BLaER1 (cell line): ENCODE results near the gene SLC17A5.

ENCODE experiments used
- H3K27ac ChIP-seq: shearing (Covaris generic); formaldehyde crosslinking; 2 replicates; pipeline ENCODE4 v1.8.1; 2022
- H3K27me3 ChIP-seq: shearing (Covaris generic); formaldehyde crosslinking; 2 replicates; pipeline ENCODE4 v1.8.1; 2022
- H3K36me3 ChIP-seq: shearing (Covaris generic); formaldehyde crosslinking; 2 replicates; pipeline ENCODE4 v1.8.1; 2022
- H3K4me1 ChIP-seq: shearing (Covaris generic); formaldehyde crosslinking; 2 replicates; pipeline ENCODE4 v1.8.1; 2022
- H3K4me2 ChIP-seq: shearing (Covaris generic); formaldehyde crosslinking; 2 replicates; pipeline ENCODE4 v1.8.1; 2022
- H3K4me3 ChIP-seq: shearing (Covaris generic); formaldehyde crosslinking; 2 replicates; pipeline ENCODE4 v1.8.1; 2022
- H3K9ac ChIP-seq: shearing (Covaris generic); formaldehyde crosslinking; 2 replicates; pipeline ENCODE4 v1.8.1; 2022
- H3K9me3 ChIP-seq: shearing (Covaris generic); formaldehyde crosslinking; 2 replicates; pipeline ENCODE4 v1.8.1; 2022
- H4K20me1 ChIP-seq: shearing (Covaris generic); formaldehyde crosslinking; 2 replicates; pipeline ENCODE4 v1.8.1; 2022
- Cebpa-rat ChIP-seq: shearing (Covaris generic); IDR thresholded peaks from 2 replicates; pipeline ENCODE4 v1.8.1; 2022

Gene SLC17A5, protein sequence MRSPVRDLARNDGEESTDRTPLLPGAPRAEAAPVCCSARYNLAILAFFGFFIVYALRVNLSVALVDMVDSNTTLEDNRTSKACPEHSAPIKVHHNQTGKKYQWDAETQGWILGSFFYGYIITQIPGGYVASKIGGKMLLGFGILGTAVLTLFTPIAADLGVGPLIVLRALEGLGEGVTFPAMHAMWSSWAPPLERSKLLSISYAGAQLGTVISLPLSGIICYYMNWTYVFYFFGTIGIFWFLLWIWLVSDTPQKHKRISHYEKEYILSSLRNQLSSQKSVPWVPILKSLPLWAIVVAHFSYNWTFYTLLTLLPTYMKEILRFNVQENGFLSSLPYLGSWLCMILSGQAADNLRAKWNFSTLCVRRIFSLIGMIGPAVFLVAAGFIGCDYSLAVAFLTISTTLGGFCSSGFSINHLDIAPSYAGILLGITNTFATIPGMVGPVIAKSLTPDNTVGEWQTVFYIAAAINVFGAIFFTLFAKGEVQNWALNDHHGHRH

DNA sequence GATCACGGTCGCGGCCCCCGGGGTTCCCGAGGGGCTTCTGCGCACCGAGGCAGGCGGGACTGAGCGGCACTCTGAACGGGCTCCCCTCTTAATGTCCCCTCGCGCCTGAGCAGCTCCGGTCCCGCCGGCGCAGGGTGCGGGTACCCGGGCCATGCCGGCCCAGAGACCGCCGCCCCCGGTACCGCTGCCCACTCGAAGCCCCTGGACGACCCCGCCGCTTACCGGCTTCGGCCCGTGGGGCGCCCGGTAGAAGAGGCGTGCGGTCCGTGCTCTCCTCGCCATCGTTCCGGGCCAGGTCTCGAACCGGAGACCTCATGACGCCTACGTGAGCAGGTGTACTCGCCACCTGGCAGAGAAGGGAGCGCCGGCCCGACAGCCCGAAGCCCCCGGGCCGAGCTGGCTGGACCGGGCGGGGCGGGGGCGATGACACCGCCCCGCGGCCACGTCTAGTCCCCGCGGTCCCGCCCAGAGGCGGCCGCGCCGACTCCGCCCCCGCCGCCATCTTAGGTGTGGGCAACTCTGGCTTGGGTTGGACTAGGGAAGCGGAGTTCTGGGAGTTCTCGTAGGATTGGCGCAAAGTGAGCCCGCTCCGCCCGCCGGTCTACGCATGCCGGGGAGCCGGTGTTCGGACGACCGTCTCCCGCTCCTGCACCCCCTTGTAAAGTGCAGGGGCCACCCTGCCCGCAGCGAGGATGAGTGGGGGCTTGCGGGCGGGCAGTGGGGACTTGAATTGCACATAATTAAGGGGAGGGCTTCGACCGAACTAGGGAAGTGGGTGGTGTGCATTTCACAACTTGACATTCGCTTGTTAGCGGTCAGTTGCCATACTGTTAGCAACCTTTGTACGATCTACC lies at the start of gene SLC17A5:
Gene SLC17A5, minus strand, starts transcription at position 422 of the 854 bp plus-strand sequence. Its CDS starts 106 bp downstream, at position 316.
- no peak for TF ChIP-seq Cebpa-rat
- peak within 1 kb of the TSS; percentile 95 for H3K27ac ChIP-seq

GRCh38 chr6:73703466-73703865 lies 49.7 kb upstream of the SLC17A5 start:
- H3K9ac ChIP-seq = no peak overlapping the region
- no peak overlapping the region for H3K27ac ChIP-seq
- H3K36me3 ChIP-seq = no peaks in the 10 kb centered on the region
- H3K27me3 ChIP-seq = no peaks in the 10 kb centered on the region
- no peak for TF ChIP-seq Cebpa-rat
- H3K4me1 ChIP-seq = no peaks in the 10 kb centered on the region
- no peaks in the 10 kb centered on the region for H4K20me1 ChIP-seq
- H3K4me2 ChIP-seq = no peak overlapping the region
- H3K4me3 ChIP-seq = no peak overlapping the region
- no peaks in the 10 kb centered on the region for H3K9me3 ChIP-seq

More for the DNA sequence above, at the start of gene SLC17A5:
- Histone ChIP-seq H3K4me1 (peaks cover 21% of the 10 kb centered on the region), H4K20me1 (no peaks in the 10 kb centered on the region), H3K4me2 (peak within 1 kb of the TSS; percentile 90), H3K36me3 (peaks cover 10% of the 10 kb centered on the region; the same call in 1 of the 2 replicates), H3K9me3 (no peaks in the 10 kb centered on the region), H3K4me3 (peak within 1 kb of the TSS; percentile 99), H3K9ac (peak within 1 kb of the TSS; percentile 94), H3K27me3 (no peaks in the 10 kb centered on the region)

DNA sequence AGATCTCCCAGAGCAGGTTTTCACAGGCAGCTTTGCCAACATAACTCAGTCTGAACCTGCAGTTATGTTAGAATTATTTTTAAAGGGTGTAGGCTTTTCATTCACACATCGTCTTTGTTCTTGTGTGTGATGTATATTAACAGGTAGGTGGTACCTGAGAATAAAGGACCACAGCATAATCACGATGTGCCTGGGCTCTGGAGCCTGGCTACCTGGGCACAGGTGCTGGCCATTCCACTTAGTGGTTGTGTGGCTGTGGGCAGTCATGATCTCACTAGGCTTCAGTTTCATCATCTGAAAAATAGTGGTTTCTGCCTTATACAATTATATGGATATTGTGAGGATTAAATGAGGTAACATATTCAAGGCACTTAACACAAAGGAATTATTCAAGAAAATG lies 48.7 kb upstream of the SLC17A5 start:
- no peaks in the 10 kb centered on the region for H3K4me1 ChIP-seq
- H3K36me3 ChIP-seq = no peaks in the 10 kb centered on the region
- no peak overlapping the region for H3K4me2 ChIP-seq
- no peaks in the 10 kb centered on the region for H4K20me1 ChIP-seq
- no peak for TF ChIP-seq Cebpa-rat
- H3K9ac ChIP-seq = no peak overlapping the region
- H3K4me3 ChIP-seq = no peak overlapping the region
- H3K27ac ChIP-seq = no peak overlapping the region
- peaks cover 6% of the 10 kb centered on the region for H3K27me3 ChIP-seq
- H3K9me3 ChIP-seq = peaks cover 3% of the 10 kb centered on the region

- no peak overlapping the region for H3K4me3 ChIP-seq
- H4K20me1 ChIP-seq = no peaks in the 10 kb centered on the region
- H3K9me3 ChIP-seq = peaks cover 8% of the 10 kb centered on the region
- H3K4me2 ChIP-seq = no peak overlapping the region
- H3K4me1 ChIP-seq = peaks cover 11% of the 10 kb centered on the region
- no peak overlapping the region for H3K27ac ChIP-seq
- no peak overlapping the region for H3K9ac ChIP-seq
- H3K36me3 ChIP-seq = no peaks in the 10 kb centered on the region
- no peak for TF ChIP-seq Cebpa-rat
- H3K27me3 ChIP-seq = peaks cover 32% of the 10 kb centered on the region
Observed at GRCh38 chr6:73699676-73700459, 46.1 kb upstream of the SLC17A5 start.

- H3K36me3 ChIP-seq = no peaks in the 10 kb centered on the region
- H3K4me1 ChIP-seq = peaks cover 11% of the 10 kb centered on the region
- H3K4me3 ChIP-seq = no peak overlapping the region
- TF ChIP-seq Cebpa-rat = no peak
- H3K4me2 ChIP-seq = no peak overlapping the region
- H3K27me3 ChIP-seq = peaks cover 45% of the 10 kb centered on the region
- H3K9ac ChIP-seq = no peak overlapping the region
- H3K27ac ChIP-seq = no peak overlapping the region
- no peaks in the 10 kb centered on the region for H4K20me1 ChIP-seq
- peaks cover 16% of the 10 kb centered on the region for H3K9me3 ChIP-seq
Observed at GRCh38 chr6:73696966-73697655, 43.3 kb upstream of the SLC17A5 start.

GRCh38 chr6:73695619-73696421 lies 42.0 kb upstream of the SLC17A5 start, which contains the start of gene CD109:
TSS of gene CD109 (plus strand) at chr6:73696203. CDS start at chr6:73696216, 13 bp downstream.
- peak within 1 kb of the TSS; percentile 90 for H3K4me2 ChIP-seq
- no peak within 1 kb of the TSS for H3K9ac ChIP-seq
- no peaks in the 10 kb centered on the region for H3K36me3 ChIP-seq
- H3K9me3 ChIP-seq = peaks cover 16% of the 10 kb centered on the region
- H4K20me1 ChIP-seq = no peaks in the 10 kb centered on the region
- H3K27ac ChIP-seq = no peak within 1 kb of the TSS
- H3K27me3 ChIP-seq = peaks cover 45% of the 10 kb centered on the region
- TF ChIP-seq Cebpa-rat = no peak
- H3K4me1 ChIP-seq = peaks cover 11% of the 10 kb centered on the region
- peak within 1 kb of the TSS; percentile 64 for H3K4me3 ChIP-seq

DNA sequence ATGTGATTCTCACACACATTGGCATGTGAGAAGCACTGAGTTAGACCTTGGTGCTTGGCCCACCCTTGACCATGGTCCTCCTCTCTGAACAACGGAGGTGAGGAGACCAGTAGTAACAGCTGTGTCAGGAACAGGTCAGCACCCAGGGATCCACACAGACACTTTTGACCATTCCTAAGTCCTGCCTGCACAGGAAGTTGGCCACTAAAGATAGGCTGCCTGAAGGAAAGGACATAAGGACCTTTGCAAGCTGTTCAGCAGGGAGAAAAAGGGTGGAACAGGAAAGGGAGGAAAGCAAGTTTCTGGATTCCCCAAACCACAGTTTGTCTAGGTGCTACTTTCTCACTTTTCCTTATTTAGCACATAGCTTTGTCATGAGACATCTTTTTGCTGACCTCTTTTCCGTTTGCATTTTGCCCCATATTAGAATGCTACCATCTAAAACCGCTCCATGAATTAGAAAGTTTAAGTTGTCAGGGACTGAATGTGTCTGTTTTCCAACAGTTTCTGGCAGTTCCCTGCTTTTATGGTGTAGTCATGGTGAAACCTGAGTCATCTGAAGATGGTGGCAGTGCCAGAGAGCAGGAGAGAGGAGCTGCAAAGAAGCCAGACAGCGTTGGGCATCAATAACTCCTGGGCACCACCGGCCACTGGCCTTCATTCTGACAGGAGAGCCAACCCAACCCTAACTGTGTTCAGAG lies 41.1 kb upstream of the SLC17A5 start:
- H3K9me3 ChIP-seq = peaks cover 16% of the 10 kb centered on the region
- no peaks in the 10 kb centered on the region for H4K20me1 ChIP-seq
- H3K4me1 ChIP-seq = peaks cover 11% of the 10 kb centered on the region
- H3K4me3 ChIP-seq = no peak overlapping the region; the same call in 1 of the 2 replicates
- peaks cover 45% of the 10 kb centered on the region for H3K27me3 ChIP-seq
- H3K4me2 ChIP-seq = no peak overlapping the region
- H3K9ac ChIP-seq = no peak overlapping the region
- no peaks in the 10 kb centered on the region for H3K36me3 ChIP-seq
- no peak for TF ChIP-seq Cebpa-rat
- H3K27ac ChIP-seq = no peak overlapping the region

GRCh38 chr6:73691512-73691911 lies 37.7 kb upstream of the SLC17A5 start:
- H3K36me3 ChIP-seq = no peaks in the 10 kb centered on the region
- no peak overlapping the region for H3K4me3 ChIP-seq
- no peak overlapping the region for H3K9ac ChIP-seq
- no peak overlapping the region for H3K4me2 ChIP-seq
- peaks cover 11% of the 10 kb centered on the region for H3K4me1 ChIP-seq
- H4K20me1 ChIP-seq = no peaks in the 10 kb centered on the region
- H3K27ac ChIP-seq = no peak overlapping the region
- no peak for TF ChIP-seq Cebpa-rat
- peaks cover 8% of the 10 kb centered on the region; the same call in 1 of the 2 replicates for H3K9me3 ChIP-seq
- H3K27me3 ChIP-seq = peaks cover 30% of the 10 kb centered on the region
